Endothelial cell of umbilical vein (primary cell): ENCODE data around the gene DUSP28. TPM values are rescaled to one million over a fixed set of nuclear protein-coding genes. Genes with fewer than 3 reads are reported as not detected.
A peak's percentile ranks its signal among the peaks of the same experiment; 100 is the strongest.

Source experiments
- BruUV-seq: library from RNA; stranded (reverse); fragments of 400-500 nt; replicated peaks from 2 replicates; lab custom pipeline; 2021; lab: Mats Ljungman, UMichigan
- CTCF ChIA-PET: fragments of 300-600, 350-600 bp; sonication (Branson Sonifier 250); formaldehyde crosslinking; loops from one replicate; lab custom pipeline; 2021; ENCODE audit warnings: antibody characterized with exemption, inconsistent platforms; lab: Charles Lee
- POLR2A ChIA-PET: fragments of 300-600, 350-600 bp; sonication (Branson Sonifier 250); formaldehyde crosslinking; loops from one replicate; lab custom pipeline; 2021; ENCODE audit warnings: antibody characterized with exemption, inconsistent platforms; lab: Charles Lee
- DNase-seq: peaks from one replicate; pipeline ENCODE4 v3.0.0-alpha.2; 2011; ENCODE audit warnings: low read depth, low spot score
- FAIRE-seq: peaks from 2 replicates; lab custom pipeline; 2011; peaks lifted over from hg19 to GRCh38; lab: Jason Lieb, UNC
- H2AFZ ChIP-seq: 2 replicates; pipeline ENCODE4 v1.6.0; 2012; ENCODE audit warnings: low read depth, low read length, control low read depth, inconsistent platforms
- H3K27ac ChIP-seq: 2 replicates; pipeline ENCODE4 v1.5.1; 2011; ENCODE audit warnings: low read depth, mild to moderate bottlenecking, control low read depth, low read length, moderate library complexity; ENCODE audit not compliant: insufficient read depth
- H3K27me3 ChIP-seq, 2 experiments: 2 replicates each; pipeline versions ENCODE4 v1.6.0 to v1.6.1; 2011; ENCODE audit warnings: low read length in 2 of 2, mixed read lengths in 1 of 2; ENCODE audit not compliant: control insufficient read depth in 2 of 2, insufficient read depth in 2 of 2
- H3K36me3 ChIP-seq, 2 experiments: 2 replicates in 1 of 2; 3 replicates in 1 of 2; pipeline ENCODE4 v1.5.1; 2011; ENCODE audit warnings: low read length in 2 of 2, mild to moderate bottlenecking in 1 of 2, moderate library complexity in 1 of 2; ENCODE audit not compliant: control insufficient read depth in 2 of 2, insufficient read depth in 2 of 2; ENCODE audit errors: extremely low read depth in 1 of 2
- H3K4me1 ChIP-seq: 3 replicates; pipeline ENCODE4 v1.5.1; 2011; ENCODE audit warnings: mild to moderate bottlenecking, low read length; ENCODE audit not compliant: control insufficient read depth, insufficient read depth; ENCODE audit errors: extremely low read depth
- H3K4me2 ChIP-seq: 2 replicates; pipeline ENCODE4 v1.6.1; 2011; ENCODE audit warnings: low read length, control low read depth, mixed read lengths; ENCODE audit not compliant: insufficient read depth
- H3K4me3 ChIP-seq, 3 experiments: fragments of 200-600 bp in 1 of 3; sonication (generic), shearing (Covaris generic) in 1 of 3; replicated peaks in 1 of 3; 2 replicates each; pipeline ENCODE4 v1.5.1; 2011 to 2016; ENCODE audit warnings: control low read depth in 3 of 3, low read length in 3 of 3, mild to moderate bottlenecking in 2 of 3, inconsistent platforms in 1 of 3, low read depth in 1 of 3, moderate library complexity in 1 of 3; ENCODE audit not compliant: insufficient read depth in 1 of 3
- H3K79me2 ChIP-seq: 2 replicates; pipeline ENCODE4 v1.6.0; 2012; ENCODE audit warnings: low read length, inconsistent platforms; ENCODE audit not compliant: control insufficient read depth, insufficient read depth
- H3K9ac ChIP-seq: replicated peaks from 2 replicates; pipeline ENCODE3; 2011; ENCODE audit warnings: low read length, control low read depth; ENCODE audit not compliant: insufficient read depth; ENCODE audit errors: extremely low read depth
- H3K9me1 ChIP-seq: replicated peaks from 3 replicates; pipeline ENCODE4 v1.6.0; 2011; ENCODE audit warnings: mild to moderate bottlenecking, low read length; ENCODE audit not compliant: control insufficient read depth, insufficient read depth; ENCODE audit errors: extremely low read depth
- H3K9me3 ChIP-seq: replicated peaks from 2 replicates; pipeline ENCODE4 v1.5.1; 2012; ENCODE audit warnings: low read length, inconsistent platforms; ENCODE audit not compliant: control insufficient read depth, insufficient read depth
- H4K20me1 ChIP-seq: replicated peaks from 2 replicates; pipeline ENCODE3; 2011; ENCODE audit warnings: mild to moderate bottlenecking, low read length; ENCODE audit not compliant: control insufficient read depth, insufficient read depth; ENCODE audit errors: extremely low read depth
- EZH2 ChIP-seq: IDR thresholded peaks from 2 replicates; pipeline ENCODE4 v1.6.1; 2012; ENCODE audit warnings: borderline replicate concordance, low read depth, mild to moderate bottlenecking, moderate library complexity, low read length, inconsistent platforms; ENCODE audit not compliant: severe bottlenecking
- FOS ChIP-seq: IDR thresholded peaks from 2 replicates; pipeline ENCODE4 v1.6.1; 2011; ENCODE audit warnings: mild to moderate bottlenecking, low read length, moderate library complexity, borderline replicate concordance; ENCODE audit not compliant: insufficient read depth
- GATA2 ChIP-seq: IDR thresholded peaks from 2 replicates; pipeline ENCODE4 v1.7.0; 2011; ENCODE audit warnings: low read depth, mild to moderate bottlenecking, moderate library complexity, mixed read lengths, low read length; ENCODE audit not compliant: insufficient read length, insufficient read depth
- JUN ChIP-seq: IDR thresholded peaks from 2 replicates; pipeline ENCODE4 v1.6.1; 2011; ENCODE audit warnings: borderline replicate concordance, low read depth; ENCODE audit not compliant: insufficient read length, insufficient read depth
- MYC ChIP-seq: IDR thresholded peaks from one replicate; pipeline ENCODE4 v1.6.1; 2011; ENCODE audit warnings: mild to moderate bottlenecking, low read depth, low read length
- POLR2A ChIP-seq: IDR thresholded peaks from 2 replicates; pipeline ENCODE4 v1.6.1; 2012; ENCODE audit warnings: low read depth, mild to moderate bottlenecking, control low read depth, low read length
- POLR2AphosphoS5 ChIP-seq: IDR thresholded peaks from 2 replicates; pipeline ENCODE4 v1.6.1; 2012; ENCODE audit warnings: low read depth, mild to moderate bottlenecking, control low read depth, low read length, moderate library complexity; ENCODE audit not compliant: insufficient read depth
- dilution Hi-C: fragments of 300-500 bp; cut with MboI; formaldehyde crosslinking; loops from one replicate; pipeline ENCODE4 v1.15.0; 2019; ENCODE audit warnings: low sequenced_read_pairs; ENCODE audit not compliant: extremely low pct_ligation_motif_present
- intact Hi-C: fragments of 100-400 bp; cut with micrococcal nuclease; formaldehyde crosslinking; loops from one replicate; pipeline ENCODE4 v1.10.0; 2022
- polyA plus RNA-seq, 4 experiments: library from polyadenylated mRNA; depleted of rRNA in 3 of 4; stranded (reverse) in 3 of 4; unstranded in 1 of 4; fragments of >200 nt; gene quantifications; 2 replicates each; pipeline versions ENCODE4 v1.2.1 to v1.2.3, GENCODE V29; 2011 to 2012; ENCODE audit warnings: missing spikeins in 1 of 4
- total RNA-seq: library from RNA; stranded (reverse); gene quantifications from 2 replicates; pipeline ENCODE4 v1.2.3, GENCODE V29; 2021
- TF ChIP-seq, protein P1 (sequence below): IDR thresholded peaks from 2 replicates; pipeline ENCODE4 v1.6.1; 2011; ENCODE audit not compliant: insufficient read depth, insufficient read length
- TF ChIP-seq, protein P2 (sequence below), 2 donors: IDR thresholded peaks; 1 replicate in 1 of 2; 2 replicates in 1 of 2; pipeline ENCODE4 v1.5.1; 2011; ENCODE audit warnings: low read length in 2 of 2, mild to moderate bottlenecking in 2 of 2, moderate library complexity in 2 of 2, control low read depth in 1 of 2, inconsistent platforms in 1 of 2, low read depth in 1 of 2; ENCODE audit not compliant: insufficient read depth in 1 of 2; ENCODE audit errors: extremely low read depth in 1 of 2

The DUSP28 gene
- total and polyA plus RNA-seq, 2 donors (not counting 3 experiments of a cell fraction or from before 2014, with no cell fraction given): 2.2 to 4.3 TPM

- H2AFZ ChIP-seq: no peak overlapping the region
- POLR2A ChIA-PET: interaction anchor here (1.9 kb wide), 1 partner anchor 17 kb away, joined by 7 read pairs; the partner anchor contains the start of gene CAPN10
- H3K4me3 ChIP-seq: peak overlapping the region; percentile 33 to 71 (median 42)
- H3K9ac ChIP-seq: no peak overlapping the region
- peaks cover 0 to 5% of the 10 kb centered on the region in 2 experiments for H3K36me3 ChIP-seq
- H3K79me2 ChIP-seq: peaks cover 20% of the 10 kb centered on the region
- peaks cover 32% of the 10 kb centered on the region for H3K4me1 ChIP-seq
- FAIRE-seq (no peak), DNase-seq (no peak)
- dilution Hi-C loops (no loop called here), intact Hi-C loops (loop anchor here (2.0 to 10.0 kb wide), 4 partner anchors 132 to 648 kb away; partner anchors contain the start of genes GPC1 and SNED1)
- H3K9me3 ChIP-seq: no peaks in the 10 kb centered on the region
- H3K27ac ChIP-seq: no peak overlapping the region
- H3K4me2 ChIP-seq: peak overlapping the region; percentile 74
- TF ChIP-seq FOS (no peak), EZH2 (no peak), MYC (no peak), GATA2 (no peak), JUN (no peak), POLR2AphosphoS5 (no peak), POLR2A (no peak)
- TF ChIP-seq, protein P1, sequence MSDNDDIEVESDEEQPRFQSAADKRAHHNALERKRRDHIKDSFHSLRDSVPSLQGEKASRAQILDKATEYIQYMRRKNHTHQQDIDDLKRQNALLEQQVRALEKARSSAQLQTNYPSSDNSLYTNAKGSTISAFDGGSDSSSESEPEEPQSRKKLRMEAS: no peak
- TF ChIP-seq, protein P2, sequence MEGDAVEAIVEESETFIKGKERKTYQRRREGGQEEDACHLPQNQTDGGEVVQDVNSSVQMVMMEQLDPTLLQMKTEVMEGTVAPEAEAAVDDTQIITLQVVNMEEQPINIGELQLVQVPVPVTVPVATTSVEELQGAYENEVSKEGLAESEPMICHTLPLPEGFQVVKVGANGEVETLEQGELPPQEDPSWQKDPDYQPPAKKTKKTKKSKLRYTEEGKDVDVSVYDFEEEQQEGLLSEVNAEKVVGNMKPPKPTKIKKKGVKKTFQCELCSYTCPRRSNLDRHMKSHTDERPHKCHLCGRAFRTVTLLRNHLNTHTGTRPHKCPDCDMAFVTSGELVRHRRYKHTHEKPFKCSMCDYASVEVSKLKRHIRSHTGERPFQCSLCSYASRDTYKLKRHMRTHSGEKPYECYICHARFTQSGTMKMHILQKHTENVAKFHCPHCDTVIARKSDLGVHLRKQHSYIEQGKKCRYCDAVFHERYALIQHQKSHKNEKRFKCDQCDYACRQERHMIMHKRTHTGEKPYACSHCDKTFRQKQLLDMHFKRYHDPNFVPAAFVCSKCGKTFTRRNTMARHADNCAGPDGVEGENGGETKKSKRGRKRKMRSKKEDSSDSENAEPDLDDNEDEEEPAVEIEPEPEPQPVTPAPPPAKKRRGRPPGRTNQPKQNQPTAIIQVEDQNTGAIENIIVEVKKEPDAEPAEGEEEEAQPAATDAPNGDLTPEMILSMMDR (IDR thresholded peaks at IDR 0.05; ENCODE audit: extremely low read depth in 1 of 2, insufficient read depth in 1 of 2, low read depth in 1 of 2, low read length in 2 of 2): no peak
- H4K20me1 ChIP-seq: no peaks in the 10 kb centered on the region
- no peaks in the 10 kb centered on the region for H3K27me3 ChIP-seq
- H3K9me1 ChIP-seq: no peaks in the 10 kb centered on the region
- no TSS peak for BruUV-seq
- CTCF ChIA-PET: interaction anchor here (0.6 to 1.0 kb wide), 2 partner anchors 9 to 13 kb away, joined by 3 to 4 read pairs; no protein-coding TSS in a partner anchor
These were observed 9.4 kb downstream of the DUSP28 start for GRCh38 chr2:240569523-240569997.
